NCI-H446 (cell line): Measurements from ENCODE around the gene NEUROG3.
"Not testable (repeated sequence)": the region's sequence is repeated elsewhere in the genome, so short reads cannot be mapped to it uniquely, and the experiment has no call there.

Experiments used
- DNase-seq, 2 experiments: peaks; one replicate each; lab custom pipeline; 2025; lab: John Stamatoyannopoulos, UW

The NEUROG3 gene

DNA sequence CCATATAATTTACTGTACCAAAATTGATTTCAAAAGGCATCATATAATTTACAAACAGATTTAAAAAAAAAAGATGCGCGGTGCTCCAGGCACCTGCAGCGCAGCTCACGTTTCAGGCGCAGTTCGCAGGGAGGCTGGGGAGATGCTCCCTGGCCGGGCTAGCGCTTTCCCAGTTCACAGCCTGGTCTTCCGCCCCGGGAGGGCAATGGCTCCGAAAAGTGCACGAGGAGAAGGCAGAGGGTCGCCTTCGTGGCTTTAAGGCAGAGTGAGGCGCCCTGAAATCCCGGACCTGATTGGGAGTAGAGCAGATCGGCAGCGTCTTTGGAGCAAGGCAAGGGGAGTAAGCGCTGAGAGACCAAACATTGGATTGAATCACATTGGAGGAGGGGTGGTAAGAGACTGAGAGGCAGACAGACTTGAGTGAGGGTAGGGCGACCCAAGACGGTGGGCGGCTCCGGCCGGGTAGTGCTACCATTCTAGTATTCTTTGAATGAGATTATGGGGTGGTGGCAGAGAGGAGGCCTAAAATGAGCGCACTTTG is 1.5 kb downstream of the NEUROG3 start:
- DNase-seq, result no peak

DNA sequence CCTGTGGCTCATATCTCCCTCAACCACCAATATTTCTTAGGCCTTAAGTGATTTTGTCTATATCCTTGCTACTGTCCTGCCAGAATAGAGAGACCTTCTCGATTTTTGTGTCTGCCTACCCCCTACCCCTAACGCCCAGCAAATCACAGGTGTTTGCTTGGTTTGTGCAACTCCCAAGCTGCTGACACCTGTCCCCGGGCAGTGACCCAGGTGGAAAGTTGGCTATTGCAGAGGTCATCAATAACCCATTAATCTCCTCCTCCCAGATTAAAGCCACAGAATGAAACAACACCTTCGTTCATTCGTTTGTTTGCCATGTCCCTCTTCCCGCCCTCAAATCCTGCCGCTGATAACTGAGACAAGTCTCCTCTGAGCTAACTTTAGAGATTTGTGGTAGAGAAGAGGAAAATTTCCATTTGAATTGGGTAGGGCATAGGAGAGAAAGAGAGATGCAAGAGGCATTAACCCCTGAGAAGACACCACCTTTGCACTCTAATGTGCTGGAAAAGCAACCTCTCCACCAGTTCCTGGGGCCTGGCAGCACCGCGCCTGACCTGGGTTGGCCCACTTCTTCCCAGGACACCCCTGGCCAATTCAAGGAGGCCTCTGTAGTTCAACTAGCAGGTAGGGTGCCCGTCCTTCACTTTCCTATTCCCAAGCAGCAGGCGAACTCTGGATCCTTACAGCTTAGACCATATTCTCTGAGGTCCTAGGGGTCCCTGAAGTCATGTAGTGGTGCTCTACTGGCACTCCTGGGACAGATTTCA is 3.0 kb downstream of the NEUROG3 start:
- DNase-seq, result no peak

DNA sequence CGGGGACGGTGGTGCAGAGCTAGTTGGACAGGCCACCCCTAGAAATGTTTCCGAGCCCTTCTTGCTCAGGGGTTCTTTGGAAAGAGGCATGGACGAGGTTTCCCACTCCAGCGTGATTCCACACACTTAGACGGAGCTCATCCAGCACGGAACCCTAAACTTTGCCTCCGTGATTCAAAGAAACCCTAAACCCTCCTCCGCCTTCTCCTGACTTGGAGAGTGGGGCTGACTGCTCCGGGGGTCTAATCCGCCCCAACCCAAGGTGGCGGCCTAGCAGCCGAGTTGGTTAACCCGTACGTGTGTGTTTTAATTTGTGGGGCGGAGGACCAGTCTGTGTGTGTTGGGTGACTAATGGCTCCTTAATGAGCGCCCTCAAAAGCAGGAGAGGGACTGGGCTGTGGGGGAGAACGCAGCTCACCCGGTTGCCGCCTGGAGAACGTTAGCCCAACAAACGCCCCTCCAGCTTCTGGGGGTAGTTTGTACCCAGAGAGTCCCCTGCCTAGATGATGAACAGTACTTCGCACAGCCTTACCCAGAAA is 3.8 kb downstream of the NEUROG3 start:
- no peak for DNase-seq

DNA sequence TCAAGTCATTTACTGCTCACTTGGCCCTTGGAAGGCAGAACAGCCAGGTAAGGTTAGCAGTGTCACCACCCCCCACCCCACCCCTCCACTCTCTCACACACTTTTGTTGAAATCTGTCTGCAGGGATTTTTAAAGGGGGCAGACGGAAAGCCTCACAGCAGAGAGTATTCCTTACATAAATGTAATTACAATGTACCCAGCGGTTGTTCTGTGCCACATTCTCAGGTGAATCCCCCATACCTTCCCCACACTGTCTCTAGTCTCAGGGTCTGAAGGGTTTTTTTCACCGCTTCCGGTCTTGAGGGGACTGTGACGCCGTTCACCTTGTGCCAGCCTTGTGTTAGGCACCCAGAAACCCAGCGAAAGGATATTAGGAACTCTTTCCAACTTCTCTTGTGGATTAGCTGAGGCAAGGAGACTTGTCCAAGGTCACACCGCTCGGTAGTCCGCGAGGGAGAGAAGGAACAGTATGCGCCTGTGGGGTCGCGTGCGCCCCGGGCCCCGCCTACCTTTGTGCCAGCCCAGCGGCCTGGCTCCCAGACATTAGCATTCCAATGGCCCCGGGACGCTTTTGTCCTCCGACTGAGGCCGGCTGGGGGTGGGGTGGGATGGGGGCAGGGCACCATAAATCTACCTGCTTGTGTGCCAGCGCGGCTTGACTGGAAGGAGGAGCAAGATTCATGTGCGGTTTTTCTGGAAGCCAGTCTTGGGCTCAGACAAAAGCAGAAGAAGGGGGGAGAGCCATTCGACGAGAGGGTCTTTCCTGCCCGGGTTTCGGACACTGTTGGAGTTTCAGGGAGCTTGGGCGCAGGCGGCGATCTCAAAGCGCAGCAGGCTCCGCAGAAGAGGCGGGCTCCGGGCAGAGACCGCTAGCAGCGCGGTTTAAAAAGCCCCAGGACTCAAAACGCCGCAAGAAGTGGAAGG is 4.5 kb downstream of the NEUROG3 start:
- no peak for DNase-seq

DNA sequence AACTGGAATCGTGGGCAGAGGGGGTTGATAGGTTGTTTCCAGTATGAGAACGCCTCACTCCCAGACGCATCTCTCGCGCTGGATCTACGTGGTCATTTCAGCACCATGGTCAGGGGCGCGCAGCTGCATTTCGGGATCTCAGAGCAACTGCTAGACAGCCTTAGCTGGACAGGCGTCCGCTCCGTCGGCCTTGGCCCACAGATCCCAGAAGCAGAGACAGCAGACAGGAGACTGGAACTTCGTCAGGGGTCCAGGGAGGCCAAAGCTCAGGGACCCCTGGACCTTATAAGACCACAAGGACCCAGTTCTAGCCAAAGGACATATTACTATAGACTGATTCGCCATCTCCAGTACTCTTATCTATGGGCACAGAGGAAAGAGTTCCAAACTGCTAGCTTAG is 5.3 kb downstream of the NEUROG3 start:
- no peak for DNase-seq

DNA sequence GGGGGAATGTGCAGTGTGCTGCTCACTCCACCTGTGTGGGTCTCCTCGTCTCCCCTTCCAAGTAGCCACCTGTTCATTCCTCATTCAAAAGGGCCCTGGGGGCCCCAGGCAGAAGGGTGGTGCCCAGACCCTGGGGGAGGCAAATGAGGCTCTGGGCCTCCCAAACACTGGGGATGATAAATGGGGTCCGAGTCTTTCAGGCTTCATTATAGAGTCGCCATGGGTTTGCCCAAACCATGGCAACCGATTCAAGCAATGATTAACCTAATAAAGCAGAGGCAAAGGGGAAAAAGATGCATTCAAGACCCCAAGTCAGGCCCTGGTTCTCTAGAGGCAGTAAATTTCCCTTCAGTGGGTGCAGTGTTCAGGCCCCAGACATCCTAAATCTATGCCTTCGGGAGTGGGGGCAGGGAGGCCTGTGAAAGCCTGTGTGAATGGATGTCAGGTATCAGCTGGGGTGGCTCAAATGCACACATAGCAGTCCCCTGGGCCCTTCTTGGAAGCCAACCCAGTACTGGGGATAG is 10.4 kb downstream of the NEUROG3 start:
- no peak for DNase-seq

DNA sequence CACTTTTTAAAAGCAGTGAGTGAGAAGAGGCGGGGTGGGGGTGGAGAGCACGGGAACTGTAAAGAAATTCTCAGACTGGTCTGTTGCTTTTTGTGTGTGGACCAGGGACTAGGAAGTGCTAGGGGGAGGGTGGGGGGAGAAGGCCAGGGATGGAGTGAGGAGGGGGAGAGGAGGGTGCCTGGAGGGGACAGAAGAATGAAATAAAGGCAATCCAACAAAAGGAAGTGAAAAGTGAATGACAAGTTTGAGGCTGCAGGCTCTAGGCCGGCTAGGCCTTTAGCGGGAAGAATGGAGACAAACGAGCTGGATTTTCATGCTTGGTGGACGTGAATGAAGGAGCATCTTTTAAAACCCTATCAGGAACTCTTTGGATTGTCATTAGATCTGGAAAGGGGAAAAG is 13.7 kb downstream of the NEUROG3 start:
- no peak for DNase-seq

DNA sequence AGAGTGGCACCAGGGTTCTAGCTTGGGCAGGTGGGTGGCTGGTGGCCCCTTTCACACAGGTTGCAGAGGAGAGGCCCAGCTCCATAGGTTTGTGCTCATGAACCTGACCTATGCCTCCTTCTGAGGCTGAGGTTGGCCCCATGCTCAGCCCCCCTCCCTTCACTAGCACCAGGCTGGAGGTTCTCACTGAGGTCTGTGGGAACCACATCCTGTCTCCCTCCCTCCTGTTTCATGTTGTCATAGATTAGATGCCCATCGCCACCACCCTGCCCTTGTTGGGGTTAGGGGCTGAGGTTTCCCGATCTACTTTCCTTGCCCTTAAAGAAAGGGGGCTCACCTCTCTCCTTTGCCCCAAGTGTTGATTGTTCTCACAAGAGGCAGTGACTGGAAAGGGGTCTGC is 14.7 kb downstream of the NEUROG3 start:
- DNase-seq, result no peak

DNA sequence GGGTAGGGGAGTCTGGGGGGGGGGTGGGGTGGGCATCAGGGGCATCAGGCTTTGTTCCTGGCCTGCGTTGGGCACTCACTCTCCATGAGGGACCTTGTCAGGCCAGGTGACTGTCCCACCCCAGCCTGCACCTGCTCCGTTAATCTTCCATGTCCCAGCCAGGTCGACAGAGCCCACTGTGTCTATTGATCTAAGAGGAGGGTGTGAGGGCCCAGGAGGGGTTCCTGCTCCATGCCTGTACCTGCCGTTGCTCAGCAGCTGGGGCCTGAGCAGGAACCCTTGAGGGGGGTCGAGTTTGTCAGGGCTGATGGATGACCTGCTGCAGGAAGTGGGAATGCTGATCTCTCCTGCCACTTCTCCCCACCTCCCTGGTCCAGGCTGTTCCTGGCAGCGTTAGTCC is 18.6 kb downstream of the NEUROG3 start:
- no peak for DNase-seq

DNA sequence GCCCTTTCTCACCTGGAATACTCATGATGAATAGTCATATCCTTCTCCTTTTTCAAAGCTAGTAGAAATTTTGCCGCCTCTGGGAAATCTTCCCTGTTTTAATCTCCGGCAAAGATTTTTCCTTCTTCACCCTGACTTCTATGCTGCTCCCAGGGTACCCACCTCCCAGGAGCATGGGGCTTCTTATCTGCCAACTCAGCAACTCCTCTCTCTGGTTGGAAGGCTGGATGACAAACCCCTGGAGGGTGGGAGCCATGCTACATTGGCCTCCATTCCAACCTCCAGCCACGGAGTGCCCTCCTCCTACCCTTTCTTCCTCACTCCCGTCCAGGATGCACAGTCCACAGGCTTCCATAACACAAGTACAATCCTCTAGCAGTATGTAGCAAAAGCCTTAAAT is 19.9 kb downstream of the NEUROG3 start:
- DNase-seq, result no peak

DNA sequence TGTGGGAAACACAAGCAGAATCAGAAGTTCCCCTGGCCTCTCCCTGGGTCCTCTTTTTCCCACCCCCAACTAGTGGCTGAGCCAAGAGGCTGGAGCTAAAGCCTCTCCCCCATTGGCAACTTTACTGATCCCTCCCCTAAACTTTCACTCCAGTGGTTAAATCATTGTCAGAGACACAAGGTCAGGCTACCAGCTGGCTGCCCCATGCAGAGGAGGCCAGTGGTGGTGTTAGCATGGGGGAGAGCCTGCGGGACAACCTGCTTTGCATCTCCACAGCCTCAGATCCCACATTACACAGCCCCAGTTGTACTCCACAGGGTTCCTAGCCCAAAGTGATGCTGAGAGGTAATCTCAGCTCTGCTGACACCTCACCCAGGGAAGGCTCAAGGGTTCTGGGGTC is 21.0 kb downstream of the NEUROG3 start:
- no peak for DNase-seq

DNA sequence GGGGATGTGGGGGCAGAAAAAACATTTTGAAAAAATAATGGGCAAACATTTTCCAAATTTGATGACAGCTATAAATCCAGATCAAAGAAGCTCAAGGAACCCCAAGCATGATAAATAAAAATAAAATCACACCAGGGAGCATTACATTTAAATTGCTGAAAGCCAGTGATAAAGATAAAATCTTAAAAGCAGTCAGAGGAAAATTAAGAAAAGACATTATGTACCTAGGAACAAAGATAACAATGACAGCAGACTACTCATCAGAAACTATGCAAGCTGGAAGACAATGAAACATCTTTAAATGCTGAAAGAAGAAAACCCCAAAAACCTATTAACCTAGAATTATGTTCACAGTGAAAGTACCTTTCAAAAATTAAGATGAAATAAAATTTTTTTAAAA is 23.3 kb downstream of the NEUROG3 start:
- DNase-seq, result no peak

DNA sequence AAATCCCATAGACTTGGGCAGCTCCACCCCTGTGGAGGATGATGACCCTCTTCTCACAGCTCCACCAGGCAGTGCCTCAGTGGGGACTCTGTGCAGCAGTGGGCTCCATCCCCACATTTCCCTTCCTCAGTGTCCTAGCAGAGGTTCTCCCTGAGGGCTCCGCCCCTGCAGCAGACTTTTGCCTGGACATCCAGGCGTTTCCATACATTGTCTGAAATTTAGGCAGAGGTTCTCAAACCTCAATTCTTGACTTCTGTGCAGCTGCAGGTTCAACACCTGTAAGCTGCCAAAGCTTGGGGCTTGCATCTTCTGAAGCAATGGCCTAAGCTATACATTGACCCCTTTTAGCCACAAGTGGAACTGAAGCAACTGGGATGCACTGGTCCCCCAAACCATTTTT is 31.8 kb downstream of the NEUROG3 start:
- DNase-seq, result no peak

DNA sequence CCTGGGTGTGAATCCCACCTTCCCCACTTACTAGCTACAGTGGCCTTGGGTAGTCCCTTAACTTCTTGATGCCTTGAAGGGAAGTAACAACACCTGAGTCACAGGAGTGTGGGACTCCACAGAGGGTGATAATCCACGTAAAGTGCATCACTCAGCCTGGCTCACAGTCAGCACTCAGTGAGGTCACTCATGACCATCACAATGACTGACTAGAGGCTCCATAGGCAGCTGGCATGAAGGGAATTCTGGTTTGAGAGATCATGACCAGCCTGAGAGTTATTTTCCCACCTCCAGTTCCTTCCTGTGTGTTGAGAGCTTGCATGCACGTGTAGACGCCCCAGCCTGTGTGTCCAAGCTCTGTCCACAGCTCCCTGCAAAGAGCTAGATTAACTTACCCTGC is 34.8 kb downstream of the NEUROG3 start:
- DNase-seq, result no peak

DNA sequence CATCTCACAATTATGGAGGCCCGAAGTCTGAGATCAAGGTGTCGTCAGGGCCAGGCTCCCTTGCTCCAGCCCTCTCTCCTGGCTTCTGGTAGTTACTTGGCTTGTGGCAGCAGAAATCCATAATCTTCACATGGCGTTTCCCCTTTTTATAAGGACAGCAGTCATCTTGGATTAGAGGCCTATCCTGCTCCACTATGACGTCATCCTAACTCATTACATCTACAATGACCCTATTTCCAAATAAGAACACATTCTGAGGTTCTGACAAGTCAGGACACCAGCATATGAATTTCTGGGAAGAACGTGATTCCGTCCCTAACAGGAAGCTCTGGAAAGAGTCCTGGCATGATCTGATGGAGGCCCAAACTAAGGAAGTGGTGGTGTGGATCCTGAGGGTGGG is 35.8 kb downstream of the NEUROG3 start:
- no peak for DNase-seq

DNA sequence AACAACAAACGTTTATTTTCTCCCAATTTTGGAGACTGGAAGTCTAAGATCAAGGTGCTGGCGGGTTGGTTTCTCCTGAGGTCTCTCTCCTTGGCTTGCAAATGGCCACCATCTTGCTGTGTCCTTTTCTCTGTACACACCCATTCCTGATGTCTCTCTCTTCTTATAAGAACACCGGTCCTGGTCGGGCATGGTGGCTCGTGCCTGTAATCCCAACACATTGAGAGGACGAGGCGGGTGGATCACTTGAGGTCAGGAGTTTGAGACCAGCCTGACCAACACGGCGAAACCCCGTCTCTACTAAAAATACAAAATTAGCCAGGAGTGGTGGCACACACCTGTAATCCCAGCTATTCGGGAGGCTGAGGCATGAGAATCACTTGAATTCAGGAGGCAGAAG is 36.7 kb downstream of the NEUROG3 start:
- DNase-seq, result not testable (repeated sequence)

DNA sequence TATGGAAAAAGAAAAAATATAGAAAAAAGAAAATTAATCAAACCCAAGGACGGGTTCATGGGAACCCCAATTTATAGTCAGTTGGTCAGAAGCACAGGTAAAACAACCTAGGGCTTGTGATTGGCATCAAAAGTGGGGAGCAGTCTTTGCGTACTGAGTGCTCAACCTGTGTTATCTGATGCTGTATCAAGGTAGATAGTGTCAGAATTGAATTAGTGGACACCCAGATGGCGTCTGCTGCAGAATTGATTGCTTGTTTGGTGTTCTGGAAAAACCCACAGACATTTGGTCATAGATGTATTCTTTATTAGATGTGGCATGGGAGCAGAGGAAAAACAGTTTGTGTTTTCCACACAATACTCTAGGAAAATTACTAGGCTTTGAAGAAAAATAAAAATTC is 39.6 kb downstream of the NEUROG3 start:
- DNase-seq, result no peak

DNA sequence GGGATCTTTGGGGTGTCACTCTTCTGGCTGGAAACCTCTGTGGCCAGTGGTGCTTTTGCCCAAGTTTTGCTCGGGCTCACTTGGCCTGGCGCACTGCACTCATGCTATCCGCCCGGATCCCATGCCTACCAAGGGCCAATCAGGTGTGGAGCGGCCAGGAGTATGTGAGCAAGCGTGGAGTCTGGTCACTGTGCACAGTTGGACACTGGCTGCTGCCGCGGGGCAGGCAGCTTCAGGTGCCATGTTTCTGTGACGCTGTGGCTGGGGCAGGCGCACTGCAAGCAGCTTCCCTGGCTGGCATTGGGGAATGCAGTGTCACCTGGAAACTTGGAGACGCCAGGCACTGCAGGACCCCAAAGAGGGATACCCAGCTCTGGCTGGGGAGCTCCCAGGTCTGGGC is 45.3 kb downstream of the NEUROG3 start:
- no peak for DNase-seq
